A549 (cell line): Measurements from ENCODE around the gene HDAC1. TPM values are rescaled to one million over a fixed set of nuclear protein-coding genes. Genes with fewer than 3 reads are reported as not detected.
A peak's percentile ranks its signal among the peaks of the same experiment; 100 is the strongest.

Experiments
- ATAC-seq, 2 experiments: fragments of 200-7000 bp in 1 of 2; fragments of >200 bp in 1 of 2; cut with Nextera tagmentation in 1 of 2; cut with Tn5 transposase in 1 of 2; 3 replicates each; pipeline versions ENCODE4 v1.8.0 to v1.9.1; 2018 to 2020; ENCODE audit warnings: mild to moderate bottlenecking in 1 of 2, moderate library complexity in 1 of 2
- CTCF ChIA-PET: fragments of 300-600 bp; sonication (Branson Sonifier 250); formaldehyde crosslinking; extraction: SDS; loops from one replicate; lab custom pipeline; 2021; ENCODE audit warnings: antibody characterized with exemption, inconsistent platforms; lab: Yijun Ruan, JAX
- POLR2A ChIA-PET: fragments of 350-600 bp; formaldehyde crosslinking; extraction: SDS; loops from one replicate; lab custom pipeline; 2021; ENCODE audit warnings: antibody characterized with exemption, inconsistent platforms; lab: Yijun Ruan, JAX
- DNase-seq, 2 experiments: peaks; one replicate each; pipeline versions ENCODE4 v3.0.0 to v3.0.0-alpha.2; 2011 to 2016; ENCODE audit warnings: low read depth in 1 of 2, low spot score in 1 of 2
- FAIRE-seq: peaks from 2 replicates; lab custom pipeline; 2011; peaks lifted over from hg19 to GRCh38; lab: Jason Lieb, UNC
- H3K27ac ChIP-seq, 2 experiments: fragments of >200 bp; sonication (Bioruptor Twin); formaldehyde crosslinking; 3 replicates each; pipeline ENCODE4 v1.5.1; 2016 to 2017
- H3K4me1 ChIP-seq: fragments of >200 bp; sonication (Bioruptor Twin); formaldehyde crosslinking; 3 replicates; pipeline ENCODE4 v1.6.1; 2016
- H3K4me2 ChIP-seq: fragments of >200 bp; sonication (Bioruptor Twin); formaldehyde crosslinking; 3 replicates; pipeline ENCODE4 v1.6.1; 2016
- H3K4me3 ChIP-seq: fragments of >200 bp; sonication (Bioruptor Twin); formaldehyde crosslinking; 3 replicates; pipeline ENCODE4 v1.5.1; 2016
- H3K9me3 ChIP-seq: fragments of >200 bp; sonication (Bioruptor Twin); formaldehyde crosslinking; 3 replicates; pipeline ENCODE4 v1.6.1; 2016
- CBX2 ChIP-seq: fragments of 200-600 bp; sonication (generic); IDR thresholded peaks from 2 replicates; pipeline ENCODE4 v1.6.1; 2016; ENCODE audit warnings: low read depth, mild to moderate bottlenecking, borderline replicate concordance
- CEBPB ChIP-seq, 2 experiments: fragments of >200 bp in 1 of 2; sonication (Bioruptor Twin) in 1 of 2; formaldehyde crosslinking in 1 of 2; IDR thresholded peaks; 2 replicates each; pipeline ENCODE4 v1.6.1; 2012 to 2016
- FOSL2 ChIP-seq, 2 experiments: fragments of 450-650 bp in 1 of 2; fragments of >200 bp in 1 of 2; sonication (Bioruptor Twin) in 1 of 2; formaldehyde crosslinking; IDR thresholded peaks; 2 replicates each; pipeline versions ENCODE4 v1.5.0 to v1.6.1; 2016 to 2020; ENCODE audit warnings: mild to moderate bottlenecking in 1 of 2, moderate library complexity in 1 of 2
- HEYL ChIP-seq: fragments of 250-450 bp; sonication (Bioruptor Pico); IDR thresholded peaks from 2 replicates; pipeline ENCODE4 v1.8.0; 2021; ENCODE audit warnings: mild to moderate bottlenecking, moderate library complexity
- HOXB5 ChIP-seq: fragments of 250-450 bp; sonication (Bioruptor Pico); IDR thresholded peaks from 2 replicates; pipeline ENCODE4 v1.5.0; 2020; ENCODE audit warnings: mild to moderate bottlenecking, moderate library complexity
- JUN ChIP-seq, 2 experiments: fragments of >200 bp; sonication (Bioruptor Twin); formaldehyde crosslinking; IDR thresholded peaks; 2 replicates in 1 of 2; 3 replicates in 1 of 2; pipeline ENCODE4 v1.6.1; 2016 to 2017
- JUNB ChIP-seq: fragments of >200 bp; sonication (Bioruptor Twin); formaldehyde crosslinking; IDR thresholded peaks from 2 replicates; pipeline ENCODE4 v1.6.1; 2016
- KDM1A ChIP-seq: fragments of 200-600 bp; sonication (generic); IDR thresholded peaks from 2 replicates; pipeline ENCODE4 v1.6.1; 2016; ENCODE audit warnings: low read depth, mild to moderate bottlenecking
- KDM5A ChIP-seq: fragments of 200-600 bp; sonication (generic); IDR thresholded peaks from 2 replicates; pipeline ENCODE4 v1.6.1; 2016; ENCODE audit warnings: antibody characterized with exemption, mild to moderate bottlenecking
- MAZ ChIP-seq: fragments of 150-350 bp; IDR thresholded peaks from 2 replicates; pipeline ENCODE4 v1.6.1; 2014; ENCODE audit warnings: antibody characterized with exemption, low read depth, low read length, borderline replicate concordance
- MYC ChIP-seq: IDR thresholded peaks from 2 replicates; pipeline ENCODE4 v1.6.1; 2012; ENCODE audit warnings: mild to moderate bottlenecking, inconsistent platforms, low read length, improper control_type of control experiment, borderline replicate concordance
- NPAS2 ChIP-seq: fragments of 250-450 bp; sonication (Bioruptor Pico); IDR thresholded peaks from 2 replicates; pipeline ENCODE4 v1.8.0; 2022; ENCODE audit warnings: mild to moderate bottlenecking, moderate library complexity, borderline replicate concordance
- PHF8 ChIP-seq: fragments of 200-600 bp; sonication (generic); IDR thresholded peaks from 2 replicates; pipeline ENCODE4 v1.6.1; 2016; ENCODE audit warnings: low read depth, mild to moderate bottlenecking, antibody characterized with exemption, moderate library complexity, borderline replicate concordance
- RAD21 ChIP-seq, 2 experiments: fragments of >200 bp in 1 of 2; sonication (Bioruptor Twin) in 1 of 2; formaldehyde crosslinking in 1 of 2; IDR thresholded peaks in 1 of 2; conservative IDR thresholded peaks in 1 of 2; 2 replicates in 1 of 2; 3 replicates in 1 of 2; pipeline ENCODE4 v1.6.1; 2012 to 2018; ENCODE audit warnings: inconsistent platforms in 1 of 2
- RFX5 ChIP-seq: fragments of 450-650 bp; IDR thresholded peaks from 2 replicates; pipeline ENCODE4 v1.7.1; 2014; ENCODE audit warnings: antibody characterized with exemption, mild to moderate bottlenecking, moderate library complexity
- RNF2 ChIP-seq: fragments of 200-600 bp; sonication (generic); IDR thresholded peaks from 2 replicates; pipeline ENCODE4 v1.6.1; 2016; ENCODE audit warnings: low read depth, mild to moderate bottlenecking, antibody characterized with exemption, moderate library complexity, borderline replicate concordance
- SMC3 ChIP-seq: fragments of >200 bp; sonication (Bioruptor Twin); formaldehyde crosslinking; IDR thresholded peaks from 3 replicates; pipeline ENCODE4 v1.6.1; 2018; ENCODE audit warnings: inconsistent platforms
- TP53 ChIP-seq: fragments of 250-450 bp; sonication (Bioruptor Pico); IDR thresholded peaks from 2 replicates; pipeline ENCODE4 v1.5.0; 2021; ENCODE audit warnings: mild to moderate bottlenecking, moderate library complexity
- ZFP36 ChIP-seq: fragments of 450-650 bp; IDR thresholded peaks from 2 replicates; pipeline ENCODE4 v1.6.1; 2014; ENCODE audit warnings: borderline replicate concordance; ENCODE audit not compliant: partially characterized antibody
- ZSCAN20 ChIP-seq: fragments of 250-450 bp; sonication (Bioruptor Pico); IDR thresholded peaks from 2 replicates; pipeline ENCODE4 v1.8.0; 2022; ENCODE audit warnings: mild to moderate bottlenecking, moderate library complexity
- whole genome bisulfite sequencing: methylation state at CpG from one replicate; pipeline ENCODE4 v1.1.6; 2017; ENCODE audit errors: missing lambda C conversion rate; 5-methylcytosine and 5-hydroxymethylcytosine counted together
- polyA plus RNA-seq, 4 experiments: library from polyadenylated mRNA; depleted of rRNA in 3 of 4; stranded (reverse); fragments of >200 nt; fragmentation: RNase III in 1 of 4; extraction: RNeasy Plus Mini Kit Qiagen cat#74134 plus additional on column Dnase treatment in 1 of 4; gene quantifications; 2 replicates in 3 of 4; 3 replicates in 1 of 4; pipeline ENCODE4 v1.2.3, GENCODE V29; 2011 to 2017
- TF ChIP-seq, protein P1 (sequence below): IDR thresholded peaks from 2 replicates; pipeline ENCODE4 v1.6.1; 2012; ENCODE audit warnings: low read depth, borderline replicate concordance
- TF ChIP-seq, protein P2 (sequence below): fragments of >200 bp; sonication (Bioruptor Twin); formaldehyde crosslinking; IDR thresholded peaks from 3 replicates; pipeline ENCODE4 v1.6.1; 2016
- TF ChIP-seq, protein P3 (sequence below): IDR thresholded peaks from 2 replicates; pipeline ENCODE4 v1.6.1; 2012
- TF ChIP-seq, protein P4 (sequence below): fragments of 450-650 bp; IDR thresholded peaks from 2 replicates; pipeline ENCODE4 v1.6.1; 2014; ENCODE audit warnings: antibody characterized with exemption

Gene HDAC1
- polyA plus RNA-seq, 2 of the 4 experiments (the other 2 are of a cell fraction) = 99.6 to 135 TPM

DNA sequence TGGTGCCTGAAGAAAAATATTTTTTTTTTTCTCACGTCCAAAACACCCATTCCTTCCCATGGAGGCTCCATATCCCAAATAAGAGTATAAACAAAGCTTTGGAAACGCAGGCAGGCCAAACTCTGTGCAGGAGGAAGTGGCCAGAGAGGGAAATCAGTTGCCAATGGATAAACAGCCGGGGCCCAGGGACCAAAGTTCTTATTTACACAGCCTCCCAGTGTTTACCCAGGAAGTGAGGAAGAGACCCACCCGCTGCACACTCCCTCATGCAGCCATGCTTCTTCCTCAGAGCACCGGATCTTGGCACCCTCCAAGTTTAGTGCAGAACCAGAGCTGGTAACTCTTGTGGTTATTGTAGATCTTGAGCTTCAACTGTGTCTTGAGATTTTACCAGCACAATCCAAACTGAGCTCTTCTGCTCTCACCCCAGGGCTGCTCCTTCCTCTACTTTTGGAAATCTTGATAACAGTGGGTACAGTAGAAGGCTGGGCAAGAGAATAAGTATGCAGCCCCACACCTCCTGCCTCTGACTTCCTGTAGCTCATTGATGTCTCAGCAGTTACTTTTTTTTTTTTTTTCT is 29.9 kb downstream of the HDAC1 start:
- Histone ChIP-seq H3K4me1 (peaks cover 31% of the 10 kb centered on the region), H3K27ac (peak overlapping the region; percentile 87 to 90), H3K4me3 (0 out of 3 replicates have a peak overlapping the region, but pooled peaks have one; percentile 9), H3K9me3 (no peaks in the 10 kb centered on the region), H3K4me2 (peak overlapping the region; percentile 89)
- FAIRE-seq = no peak
- peak; percentile 42 to 88 for DNase-seq
- POLR2A ChIA-PET = interaction anchor here (0.6 to 2.8 kb wide), 4 partner anchors 9 to 116 kb away, joined by 4 to 20 read pairs (median 6); partner anchors contain the start of genes IQCC and MARCKSL1
- peak; percentile 97 to 98 for ATAC-seq
- WGBS = 2% methylated on average over 5 of the region's 5 CpGs
- TF ChIP-seq, protein P1, sequence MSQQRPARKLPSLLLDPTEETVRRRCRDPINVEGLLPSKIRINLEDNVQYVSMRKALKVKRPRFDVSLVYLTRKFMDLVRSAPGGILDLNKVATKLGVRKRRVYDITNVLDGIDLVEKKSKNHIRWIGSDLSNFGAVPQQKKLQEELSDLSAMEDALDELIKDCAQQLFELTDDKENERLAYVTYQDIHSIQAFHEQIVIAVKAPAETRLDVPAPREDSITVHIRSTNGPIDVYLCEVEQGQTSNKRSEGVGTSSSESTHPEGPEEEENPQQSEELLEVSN = peak; percentile 28; the same call in 1 of the 2 replicates
- peak; percentile 85 for TF ChIP-seq ZFP36
- no peak for TF ChIP-seq KDM5A
- TF ChIP-seq, protein P2, sequence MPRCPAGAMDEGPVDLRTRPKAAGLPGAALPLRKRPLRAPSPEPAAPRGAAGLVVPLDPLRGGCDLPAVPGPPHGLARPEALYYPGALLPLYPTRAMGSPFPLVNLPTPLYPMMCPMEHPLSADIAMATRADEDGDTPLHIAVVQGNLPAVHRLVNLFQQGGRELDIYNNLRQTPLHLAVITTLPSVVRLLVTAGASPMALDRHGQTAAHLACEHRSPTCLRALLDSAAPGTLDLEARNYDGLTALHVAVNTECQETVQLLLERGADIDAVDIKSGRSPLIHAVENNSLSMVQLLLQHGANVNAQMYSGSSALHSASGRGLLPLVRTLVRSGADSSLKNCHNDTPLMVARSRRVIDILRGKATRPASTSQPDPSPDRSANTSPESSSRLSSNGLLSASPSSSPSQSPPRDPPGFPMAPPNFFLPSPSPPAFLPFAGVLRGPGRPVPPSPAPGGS = 0 out of 3 replicates have a peak, but pooled peaks have one; percentile 44
- TF ChIP-seq TP53 = no peak
- no peak for TF ChIP-seq CBX2
- no peak for TF ChIP-seq KDM1A
- TF ChIP-seq CEBPB (IDR thresholded peaks at IDR 0.05) = peak in 1 of 2 experiments; percentile 12; a peak in 1 of 4 replicates
- TF ChIP-seq ZSCAN20 = no peak
- TF ChIP-seq JUN (IDR thresholded peaks at IDR 0.05) = peak; percentile 58 to 65; a peak in 2 of 5 replicates
- TF ChIP-seq, protein P3, sequence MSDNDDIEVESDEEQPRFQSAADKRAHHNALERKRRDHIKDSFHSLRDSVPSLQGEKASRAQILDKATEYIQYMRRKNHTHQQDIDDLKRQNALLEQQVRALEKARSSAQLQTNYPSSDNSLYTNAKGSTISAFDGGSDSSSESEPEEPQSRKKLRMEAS = peak; percentile 87
- CTCF ChIA-PET = interaction anchor here (0.6 to 1.7 kb wide), 7 partner anchors 10 to 687 kb away, joined by 3 to 7 read pairs (median 5); no protein-coding TSS in a partner anchor

DNA sequence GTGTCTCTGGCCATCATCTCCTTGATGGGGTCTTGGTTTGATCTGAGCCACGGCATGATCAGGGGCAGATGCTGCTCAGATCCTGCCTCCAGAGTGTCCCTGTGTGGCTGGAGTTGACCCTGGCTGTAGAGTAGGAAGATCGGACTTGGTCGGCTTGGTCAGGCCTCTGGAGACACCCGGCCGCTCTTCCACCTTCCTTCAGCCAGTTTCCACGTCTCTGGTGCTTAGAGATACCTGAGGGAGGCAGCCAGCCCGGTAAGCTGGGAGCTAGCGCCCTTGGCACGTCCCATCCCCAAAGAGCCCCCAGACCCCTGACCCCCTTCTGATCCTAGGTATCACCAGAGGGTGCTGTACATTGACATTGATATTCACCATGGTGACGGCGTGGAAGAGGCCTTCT is 35.3 kb downstream of the HDAC1 start:
- no peaks in the 10 kb centered on the region for H3K9me3 ChIP-seq
- WGBS = 100% methylated on average over 8 of the region's 11 CpGs
- no peak for DNase-seq
- no peak overlapping the region for H3K4me3 ChIP-seq
- H3K4me1 ChIP-seq = peaks cover 20% of the 10 kb centered on the region
- no peak for FAIRE-seq
- TF ChIP-seq MYC (no peak), RNF2 (no peak), ZFP36 (no peak), PHF8 (no peak), HOXB5 (no peak), MAZ (no peak), KDM5A (no peak), FOSL2 (IDR thresholded peaks at IDR 0.05) (no peak), FOSL2 (CRISPR knock-in tag; IDR thresholded peaks at IDR 0.05) (no peak), RAD21 (conservative IDR thresholded peaks at IDR 0.05 in 1 of 2, IDR thresholded peaks at IDR 0.05 in 1 of 2) (no peak), RFX5 (no peak), NPAS2 (CRISPR knock-in tag) (no peak), ZSCAN20 (no peak), HEYL (CRISPR knock-in tag) (no peak), SMC3 (no peak), JUNB (no peak)
- TF ChIP-seq, protein P1 = no peak
- TF ChIP-seq, protein P4, sequence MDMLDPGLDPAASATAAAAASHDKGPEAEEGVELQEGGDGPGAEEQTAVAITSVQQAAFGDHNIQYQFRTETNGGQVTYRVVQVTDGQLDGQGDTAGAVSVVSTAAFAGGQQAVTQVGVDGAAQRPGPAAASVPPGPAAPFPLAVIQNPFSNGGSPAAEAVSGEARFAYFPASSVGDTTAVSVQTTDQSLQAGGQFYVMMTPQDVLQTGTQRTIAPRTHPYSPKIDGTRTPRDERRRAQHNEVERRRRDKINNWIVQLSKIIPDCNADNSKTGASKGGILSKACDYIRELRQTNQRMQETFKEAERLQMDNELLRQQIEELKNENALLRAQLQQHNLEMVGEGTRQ = no peak
- ATAC-seq = no peak
- ChIA-PET POLR2A (no interaction called here), CTCF (interaction anchor here (0.9 kb wide), 1 partner anchor 112 kb away, joined by 4 read pairs; no protein-coding TSS in a partner anchor)
- no peak overlapping the region for H3K4me2 ChIP-seq
- H3K27ac ChIP-seq = no peak overlapping the region
